Uterus (tissue), 2 donors: ENCODE data around the gene ZDHHC22.

Source experiments
- POLR2A ChIP-seq, 2 donors: fragments of 450-650 bp; IDR thresholded peaks; one replicate each; pipeline ENCODE4 v1.6.1; 2016; ENCODE audit warnings: antibody characterized with exemption in 2 of 2, mild to moderate bottlenecking in 1 of 2, moderate library complexity in 1 of 2
- TF ChIP-seq, protein P1 (sequence below), 4 experiments: fragments of 200-600 bp in 2 of 4; fragments of 450-650 bp in 2 of 4; sonication (generic) in 2 of 4; IDR thresholded peaks; one replicate each; pipeline ENCODE4 v1.5.1; 2016 to 2019; ENCODE audit warnings: antibody characterized with exemption in 4 of 4, mild to moderate bottlenecking in 2 of 4, moderate library complexity in 1 of 4

DNA sequence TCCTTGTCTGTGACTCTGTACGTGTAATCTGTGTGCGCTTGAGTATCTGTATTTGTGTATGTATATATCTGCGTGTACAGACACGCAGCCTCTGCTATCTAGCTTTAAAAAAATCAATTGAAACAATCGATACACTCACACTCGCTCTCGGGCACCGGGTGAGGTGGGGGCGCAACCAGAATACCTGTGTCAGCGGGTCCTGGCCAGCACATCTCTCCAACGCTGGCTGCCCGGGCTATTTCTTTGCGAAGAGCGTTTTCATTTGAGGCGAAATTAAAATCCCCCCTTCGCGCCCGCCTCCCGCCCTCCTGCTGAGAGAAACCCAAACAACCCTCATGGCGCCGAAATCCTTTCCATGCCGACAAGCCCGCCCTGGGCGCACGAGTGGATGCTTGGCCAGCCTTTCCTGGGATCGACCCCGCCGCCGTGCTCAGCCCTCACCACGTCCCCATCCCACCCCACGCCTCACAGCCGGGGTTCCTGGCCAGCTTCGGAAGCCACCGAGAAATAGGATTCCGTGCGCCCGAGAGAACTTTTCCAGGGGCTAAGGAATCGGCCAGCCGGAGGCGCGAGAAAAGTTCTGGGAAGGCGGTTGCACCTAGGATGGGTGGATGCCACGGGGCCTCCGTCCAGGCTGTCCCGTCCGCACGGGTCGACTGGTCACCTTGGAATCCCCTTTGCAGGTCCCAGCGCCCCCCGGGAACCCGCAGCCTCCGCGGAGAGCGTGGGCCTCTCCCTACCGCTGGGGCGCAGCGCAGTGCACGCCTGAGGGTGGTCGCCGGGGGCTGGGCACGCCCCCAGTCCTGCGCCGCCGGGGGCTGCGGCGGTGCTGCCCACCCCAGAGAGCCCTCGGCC lies 1.0 kb downstream of the ZDHHC22 start:
- TF ChIP-seq, protein P1, sequence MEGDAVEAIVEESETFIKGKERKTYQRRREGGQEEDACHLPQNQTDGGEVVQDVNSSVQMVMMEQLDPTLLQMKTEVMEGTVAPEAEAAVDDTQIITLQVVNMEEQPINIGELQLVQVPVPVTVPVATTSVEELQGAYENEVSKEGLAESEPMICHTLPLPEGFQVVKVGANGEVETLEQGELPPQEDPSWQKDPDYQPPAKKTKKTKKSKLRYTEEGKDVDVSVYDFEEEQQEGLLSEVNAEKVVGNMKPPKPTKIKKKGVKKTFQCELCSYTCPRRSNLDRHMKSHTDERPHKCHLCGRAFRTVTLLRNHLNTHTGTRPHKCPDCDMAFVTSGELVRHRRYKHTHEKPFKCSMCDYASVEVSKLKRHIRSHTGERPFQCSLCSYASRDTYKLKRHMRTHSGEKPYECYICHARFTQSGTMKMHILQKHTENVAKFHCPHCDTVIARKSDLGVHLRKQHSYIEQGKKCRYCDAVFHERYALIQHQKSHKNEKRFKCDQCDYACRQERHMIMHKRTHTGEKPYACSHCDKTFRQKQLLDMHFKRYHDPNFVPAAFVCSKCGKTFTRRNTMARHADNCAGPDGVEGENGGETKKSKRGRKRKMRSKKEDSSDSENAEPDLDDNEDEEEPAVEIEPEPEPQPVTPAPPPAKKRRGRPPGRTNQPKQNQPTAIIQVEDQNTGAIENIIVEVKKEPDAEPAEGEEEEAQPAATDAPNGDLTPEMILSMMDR (IDR thresholded peaks at IDR 0.05), result no peak
- TF ChIP-seq POLR2A (IDR thresholded peaks at IDR 0.05), result no peak
